Activated T-cell treated with anti-CD3 and anti-CD28 coated beads, Interleukin-2, amount 50 U/mL, for 4 hours (primary cell): ENCODE measurements around the gene GALNT9. TPM values are rescaled to one million over a fixed set of nuclear protein-coding genes. Genes with fewer than 3 reads are reported as not detected.
"Not testable (repeated sequence)": the region's sequence is repeated elsewhere in the genome, so short reads cannot be mapped to it uniquely, and the experiment has no call there.

Experiments used
- ATAC-seq, 2 donors: fragments of 200-7000 bp; cut with Tn5 transposase; one replicate each; pipeline ENCODE4 v1.10.0; 2021
- DNase-seq: peaks from one replicate; pipeline ENCODE4 v3.0.0-alpha.2; 2020
- H3K27me3 Mint-ChIP-seq: one replicate; pipeline ENCODE4 v1.8.0; 2021; ENCODE audit warnings: low read depth, mixed read lengths
- H3K36me3 Mint-ChIP-seq: one replicate; pipeline ENCODE4 v1.8.0; 2022; ENCODE audit warnings: mixed read lengths; ENCODE audit not compliant: insufficient read depth
- H3K4me1 Mint-ChIP-seq: one replicate; pipeline ENCODE4 v1.8.0; 2021; ENCODE audit warnings: low read depth, mixed read lengths
- H3K4me3 Mint-ChIP-seq: one replicate; pipeline ENCODE4 v1.8.0; 2021; ENCODE audit warnings: mild to moderate bottlenecking, moderate library complexity, mixed read lengths
- H3K9me3 Mint-ChIP-seq: one replicate; pipeline ENCODE4 v1.8.0; 2021; ENCODE audit warnings: mixed read lengths
- total RNA-seq, 3 donors: library from RNA; stranded (reverse); gene quantifications; one replicate each; pipeline ENCODE4 v1.2.1, GENCODE V29; 2021

The GALNT9 gene
- total RNA-seq, 3 donors from 2014 or later, result 0.30 to 0.71 (median 0.34) TPM

DNA sequence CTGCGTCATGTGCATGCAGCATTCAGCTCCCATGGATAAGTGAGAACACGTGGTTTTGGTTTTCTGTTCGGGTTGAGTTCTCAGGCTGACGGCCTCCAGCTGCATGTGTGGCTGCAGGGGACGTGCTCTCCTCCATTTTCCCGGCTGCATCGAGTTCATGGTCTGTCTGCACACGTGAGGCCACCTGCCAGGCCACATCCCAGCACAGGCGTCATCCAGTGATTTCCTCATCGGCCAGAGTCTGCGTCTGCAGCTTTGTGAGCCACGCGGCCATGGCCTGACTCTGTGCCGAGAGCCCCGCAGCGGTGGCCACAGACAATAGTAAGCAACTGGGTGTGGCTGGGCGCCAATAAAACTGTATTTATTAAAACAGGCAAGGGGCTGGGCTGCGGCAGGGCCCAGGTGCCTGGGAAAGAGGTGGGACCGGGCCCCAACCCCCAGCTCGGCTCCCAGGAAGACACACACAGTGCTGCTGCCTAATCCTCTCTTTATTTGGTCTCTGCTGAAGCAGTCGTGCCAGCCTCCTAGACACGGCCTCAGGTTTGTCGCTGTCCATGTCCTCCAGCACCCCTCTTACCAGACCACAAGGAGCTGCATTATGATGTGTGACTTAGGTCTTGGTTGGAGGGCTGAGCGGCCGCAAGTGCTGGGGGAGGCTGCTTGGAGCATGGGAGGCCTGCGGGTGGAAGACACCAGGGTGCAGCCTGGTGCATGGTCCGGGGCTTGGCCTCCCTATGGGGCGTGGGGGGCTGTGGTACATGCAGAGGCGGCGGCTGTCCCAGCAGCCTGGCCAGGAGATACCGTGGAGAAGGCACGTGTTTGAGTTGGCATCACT lies 133.1 kb downstream of the GALNT9 start:
- Mint-ChIP-seq H3K36me3 (peaks cover 3% of the 10 kb centered on the region), H3K9me3 (peaks cover 12% of the 10 kb centered on the region), H3K4me3 (no peak overlapping the region), H3K27me3 (no peaks in the 10 kb centered on the region), H3K4me1 (peaks cover under 1% of the 10 kb centered on the region)
- DNase-seq, result no peak
- ATAC-seq, result no peak

DNA sequence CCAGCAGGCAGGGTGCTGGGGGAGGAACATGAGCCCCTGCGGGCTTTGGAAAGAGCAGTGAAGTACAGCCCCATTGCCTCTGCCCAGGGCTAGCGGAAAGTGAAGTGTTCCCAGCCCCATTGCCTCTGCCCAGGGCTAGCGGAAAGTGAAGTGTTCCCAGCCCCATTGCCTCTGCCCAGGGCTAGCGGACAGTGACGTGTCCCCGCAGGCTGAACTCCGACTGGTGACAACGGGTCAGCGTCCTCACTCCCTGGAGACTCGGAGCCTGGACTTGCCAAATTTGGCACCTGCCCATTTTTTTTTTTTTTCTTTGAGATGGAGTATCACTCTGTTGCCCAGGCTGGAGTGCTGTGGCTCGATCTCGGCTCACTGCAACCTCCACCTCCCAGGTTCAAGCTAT lies 134.1 kb downstream of the GALNT9 start:
- H3K36me3 Mint-ChIP-seq, DNase-seq, H3K4me3 Mint-ChIP-seq, ATAC-seq, H3K4me1 Mint-ChIP-seq, H3K27me3 Mint-ChIP-seq: not testable (repeated sequence)
- peaks cover 12% of the 10 kb centered on the region for H3K9me3 Mint-ChIP-seq

DNA sequence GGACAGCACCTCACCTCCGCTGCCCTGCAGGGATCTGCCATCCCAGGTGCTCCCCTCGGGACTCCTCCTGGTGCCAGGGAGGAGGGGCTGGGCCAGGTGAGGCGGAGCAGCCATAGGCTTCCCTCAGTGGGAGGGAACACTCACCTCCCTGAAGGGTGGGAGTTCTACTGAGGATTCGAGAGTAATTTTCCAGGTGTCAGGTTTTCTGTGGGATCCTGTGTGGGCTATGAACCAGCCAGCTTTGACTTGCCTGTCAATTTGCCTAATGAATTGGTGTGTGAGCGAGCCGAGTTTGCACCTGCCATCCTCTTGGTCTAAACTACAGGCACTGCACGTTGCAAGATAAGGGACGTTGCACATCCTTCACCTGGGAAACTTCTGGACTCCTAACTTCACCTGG lies 134.8 kb downstream of the GALNT9 start:
- Mint-ChIP-seq H3K27me3 (no peaks in the 10 kb centered on the region), H3K36me3 (peaks cover 3% of the 10 kb centered on the region), H3K4me1 (peaks cover 9% of the 10 kb centered on the region), H3K4me3 (no peak overlapping the region), H3K9me3 (peaks cover 12% of the 10 kb centered on the region)
- DNase-seq, result no peak
- ATAC-seq, result no peak

DNA sequence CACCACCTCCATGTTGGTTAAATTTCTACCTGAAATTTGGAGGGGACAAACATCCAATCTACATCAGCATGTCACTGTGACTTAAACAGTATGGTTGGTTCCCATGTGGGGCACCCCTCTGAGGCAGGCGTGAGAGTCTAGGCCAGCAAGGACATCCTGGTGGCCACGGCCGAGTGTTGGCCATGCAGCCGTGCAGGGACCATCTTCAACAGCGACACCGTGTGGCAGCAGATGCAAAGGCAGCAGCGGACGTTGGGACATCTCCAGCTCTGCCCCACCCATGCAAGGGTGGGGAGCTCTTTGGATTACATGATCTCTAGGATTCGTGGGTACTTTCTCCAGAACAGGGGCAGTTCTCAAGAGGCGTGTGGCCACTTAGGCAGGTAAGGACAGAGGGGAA lies 135.3 kb downstream of the GALNT9 start:
- peaks cover 3% of the 10 kb centered on the region for H3K36me3 Mint-ChIP-seq
- ATAC-seq, result no peak
- peaks cover 12% of the 10 kb centered on the region for H3K9me3 Mint-ChIP-seq
- H3K4me1 Mint-ChIP-seq, result peaks cover 13% of the 10 kb centered on the region
- no peaks in the 10 kb centered on the region for H3K27me3 Mint-ChIP-seq
- no peak for DNase-seq
- no peak overlapping the region for H3K4me3 Mint-ChIP-seq

DNA sequence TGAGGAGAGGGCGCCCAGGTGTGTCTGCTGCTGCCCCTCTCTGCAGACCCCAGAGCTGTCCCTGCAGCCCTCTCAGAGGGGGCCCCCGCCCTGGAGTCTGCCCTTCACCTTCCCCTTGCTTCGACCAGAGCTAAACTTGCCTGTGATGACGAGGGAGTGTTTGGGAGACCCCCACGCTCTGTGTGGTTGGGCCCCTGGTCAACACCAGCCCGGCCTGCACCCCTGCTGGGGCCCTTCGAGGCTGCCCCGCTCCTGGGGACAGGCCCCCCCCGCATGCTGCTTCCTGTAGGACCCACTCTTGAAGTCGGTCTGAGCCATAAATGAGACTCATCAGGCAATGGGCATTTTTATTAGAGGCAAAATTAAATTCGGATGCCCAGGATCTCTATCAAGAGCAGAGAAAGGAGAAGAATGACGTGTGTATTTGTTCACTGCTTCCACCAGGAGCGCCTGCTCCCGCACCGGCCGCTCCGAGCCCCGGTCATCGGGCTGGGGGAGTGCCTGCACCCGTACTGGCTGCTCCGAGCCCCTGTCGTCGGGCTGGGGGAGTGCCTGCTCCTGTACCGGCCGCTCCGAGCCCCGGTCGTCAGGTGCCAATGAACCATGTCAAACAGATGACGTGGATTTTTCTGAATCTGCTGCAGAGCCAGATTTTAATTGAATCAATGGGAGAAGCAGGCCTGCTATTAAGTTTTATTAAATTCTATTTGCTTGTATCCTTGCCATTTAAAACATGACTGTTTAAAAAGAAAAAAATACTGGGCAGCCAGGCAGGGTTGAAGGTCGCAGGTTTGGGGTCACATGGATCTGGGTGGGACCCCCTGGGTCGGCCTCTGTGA lies 137.5 kb downstream of the GALNT9 start:
- DNase-seq (no peak), ATAC-seq (no peak)
- peaks cover 28% of the 10 kb centered on the region for H3K4me1 Mint-ChIP-seq
- H3K27me3 Mint-ChIP-seq, result no peaks in the 10 kb centered on the region
- peaks cover 3% of the 10 kb centered on the region for H3K36me3 Mint-ChIP-seq
- H3K4me3 Mint-ChIP-seq, result no peak overlapping the region
- H3K9me3 Mint-ChIP-seq, result peaks cover 12% of the 10 kb centered on the region

DNA sequence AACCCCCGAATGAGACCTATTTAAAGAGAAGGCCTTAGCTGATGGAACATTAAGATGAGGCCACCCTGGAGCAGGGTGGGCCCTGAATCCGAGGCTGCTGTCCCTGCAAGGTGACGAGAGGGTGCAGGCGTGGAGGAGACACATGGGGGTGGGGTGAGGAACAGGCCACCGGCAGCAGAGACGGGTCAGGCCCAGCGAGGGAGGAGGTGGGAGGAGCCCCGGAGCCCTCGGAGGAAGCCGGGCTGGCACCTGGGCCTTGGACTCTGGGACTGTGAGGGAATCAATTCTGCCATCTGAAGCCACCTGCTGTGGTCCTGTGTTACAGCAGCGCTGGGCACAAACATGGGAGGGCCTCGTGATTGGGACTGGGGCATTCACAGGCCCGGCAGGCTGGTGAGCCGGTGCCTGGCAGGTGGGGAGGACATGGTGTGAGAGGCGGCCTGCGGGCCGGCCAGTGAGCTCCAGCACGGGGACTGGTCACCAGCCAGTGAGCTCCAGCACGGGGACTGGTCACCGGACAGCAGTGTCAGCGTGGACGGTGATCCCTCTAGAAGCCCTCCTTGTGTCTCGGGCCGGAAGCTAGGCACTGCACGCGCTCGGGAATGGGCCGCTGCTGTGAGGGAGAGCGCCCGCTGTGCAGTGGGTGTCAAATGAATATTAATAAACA lies 138.4 kb downstream of the GALNT9 start:
- H3K4me1 Mint-ChIP-seq, result peaks cover 36% of the 10 kb centered on the region
- H3K36me3 Mint-ChIP-seq, result peaks cover 3% of the 10 kb centered on the region
- H3K27me3 Mint-ChIP-seq, result no peaks in the 10 kb centered on the region
- DNase-seq, result no peak
- ATAC-seq, result no peak
- H3K9me3 Mint-ChIP-seq, result peaks cover 12% of the 10 kb centered on the region
- peak overlapping the region; percentile 52 for H3K4me3 Mint-ChIP-seq

DNA sequence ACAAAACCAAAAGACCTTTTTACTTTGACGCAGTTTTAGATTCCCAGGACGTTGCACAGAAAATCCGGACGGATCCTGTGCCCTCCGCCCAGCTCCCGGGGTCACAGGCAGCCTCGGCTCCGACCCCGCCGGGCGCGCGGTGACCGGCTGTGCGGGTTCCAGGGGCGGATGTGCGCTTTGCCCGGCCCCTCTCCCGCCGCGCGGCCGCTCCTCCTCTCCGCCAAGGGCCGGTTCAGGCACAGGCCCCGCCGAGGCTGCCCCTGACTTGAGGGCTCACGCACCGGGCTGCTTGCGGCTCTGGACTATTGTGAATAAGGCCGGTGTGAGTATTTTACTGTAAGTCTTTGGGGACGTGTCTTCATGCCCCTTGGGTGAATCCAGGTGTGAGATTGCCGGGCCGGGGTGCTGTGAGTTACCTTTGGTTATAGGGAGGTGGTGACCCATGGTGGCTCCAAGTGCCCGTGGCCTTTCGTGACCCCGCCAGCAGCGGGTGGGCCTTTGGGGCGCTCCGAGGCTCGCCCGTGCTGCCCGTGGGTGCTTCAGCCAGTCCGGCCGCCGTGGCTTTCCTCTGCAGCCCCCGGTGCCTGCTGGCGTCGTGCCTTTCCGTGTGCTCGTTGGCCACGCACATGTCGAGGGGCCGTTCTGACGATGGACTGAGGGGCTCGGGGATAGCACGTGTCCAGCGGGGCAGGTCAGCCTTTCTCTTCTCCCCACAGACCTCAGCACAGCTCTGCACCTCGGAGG lies 139.2 kb downstream of the GALNT9 start:
- H3K36me3 Mint-ChIP-seq, result peaks cover 3% of the 10 kb centered on the region
- peaks cover 44% of the 10 kb centered on the region for H3K4me1 Mint-ChIP-seq
- ATAC-seq (peak; percentile 17 to 20), DNase-seq (no peak)
- no peaks in the 10 kb centered on the region for H3K27me3 Mint-ChIP-seq
- peak overlapping the region; percentile 91 for H3K4me3 Mint-ChIP-seq
- peaks cover 12% of the 10 kb centered on the region for H3K9me3 Mint-ChIP-seq

DNA sequence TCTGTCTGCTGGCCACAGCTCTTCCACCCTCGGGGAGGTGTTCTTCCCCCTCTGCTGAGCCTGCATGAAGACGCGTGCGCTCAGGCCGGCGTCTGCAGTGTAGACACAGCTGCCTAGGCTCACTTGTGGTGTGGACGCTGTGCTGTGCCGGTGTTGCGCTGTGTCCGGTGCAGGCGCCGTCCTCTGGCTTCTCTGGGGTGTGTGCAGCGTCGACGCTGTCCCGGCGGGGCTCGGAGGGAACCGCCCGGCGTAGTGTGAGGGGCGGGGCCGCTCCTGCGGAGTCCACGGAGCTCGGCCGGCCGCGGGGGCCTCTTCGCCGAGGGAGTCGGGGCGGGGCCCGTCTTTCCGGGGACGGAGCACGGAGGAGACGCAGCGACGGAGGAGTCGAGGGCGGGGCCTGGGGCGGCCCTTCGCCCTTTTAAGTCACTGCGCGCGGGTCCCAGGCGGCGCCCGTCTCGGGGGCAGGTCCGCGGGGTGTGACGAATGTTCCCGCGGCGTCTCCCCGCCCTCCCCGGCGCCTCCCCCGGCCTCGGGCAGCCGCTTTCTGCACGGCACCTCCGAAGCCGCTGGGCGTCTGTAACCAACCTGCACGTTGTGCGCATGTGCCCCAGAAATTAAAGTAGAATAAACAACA lies 139.9 kb downstream of the GALNT9 start:
- ATAC-seq (peak; percentile 94 to 95), DNase-seq (peak; percentile 91)
- Mint-ChIP-seq H3K36me3 (peaks cover 3% of the 10 kb centered on the region), H3K4me1 (peaks cover 45% of the 10 kb centered on the region), H3K9me3 (peaks cover 12% of the 10 kb centered on the region), H3K27me3 (no peaks in the 10 kb centered on the region), H3K4me3 (peak overlapping the region; percentile 91)

DNA sequence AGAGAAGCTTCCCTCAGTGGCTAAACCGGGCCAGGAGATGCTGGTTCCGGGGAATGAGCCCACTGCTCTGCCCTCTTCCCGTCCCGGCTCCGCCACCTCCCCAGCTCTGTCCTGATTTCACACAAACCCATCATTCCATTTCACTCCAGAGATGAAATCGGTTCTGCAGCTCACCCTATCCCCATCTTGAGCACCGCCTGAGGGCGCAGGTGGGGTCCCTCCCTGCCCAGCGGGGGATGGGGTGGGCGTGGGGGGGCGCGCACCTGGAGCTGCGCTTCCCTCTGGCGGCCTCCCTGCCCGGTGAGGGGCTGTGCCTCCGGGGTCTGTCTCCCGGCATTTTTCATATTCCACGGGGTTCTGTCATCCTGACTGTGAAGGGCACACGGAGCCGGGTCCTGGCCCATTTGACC lies 140.5 kb downstream of the GALNT9 start:
- no peak for DNase-seq
- no peaks in the 10 kb centered on the region for H3K27me3 Mint-ChIP-seq
- peak overlapping the region; percentile 91 for H3K4me3 Mint-ChIP-seq
- no peaks in the 10 kb centered on the region for H3K36me3 Mint-ChIP-seq
- ATAC-seq, result peak in 1 of 2 donors; percentile 0
- H3K9me3 Mint-ChIP-seq, result peaks cover 7% of the 10 kb centered on the region
- H3K4me1 Mint-ChIP-seq, result peaks cover 45% of the 10 kb centered on the region

DNA sequence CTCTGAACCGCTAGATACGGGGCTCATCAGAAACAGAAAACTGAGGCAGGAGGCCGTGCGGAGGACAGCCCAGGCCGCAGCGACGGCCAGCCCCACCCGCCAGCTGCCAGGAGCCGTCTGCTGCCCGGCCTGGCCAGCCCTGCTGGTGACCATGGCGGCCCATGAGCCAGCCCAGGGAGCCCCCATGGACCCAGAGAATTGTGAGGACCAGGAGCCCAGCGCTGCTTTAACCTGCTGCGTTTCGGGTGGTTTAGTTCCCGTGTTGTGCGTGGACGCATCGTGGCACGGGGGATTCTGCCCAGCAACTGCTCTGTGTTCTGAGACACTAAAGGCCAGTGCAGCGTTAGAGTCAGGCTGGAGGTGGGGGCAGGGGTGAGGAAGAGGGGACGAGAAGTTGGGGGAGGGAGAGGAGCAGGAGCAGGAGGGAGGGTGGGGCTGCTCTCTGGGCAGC lies 140.9 kb downstream of the GALNT9 start:
- peaks cover 4% of the 10 kb centered on the region for H3K9me3 Mint-ChIP-seq
- no peaks in the 10 kb centered on the region for H3K36me3 Mint-ChIP-seq
- no peak for DNase-seq
- no peaks in the 10 kb centered on the region for H3K27me3 Mint-ChIP-seq
- peak overlapping the region; percentile 62 for H3K4me3 Mint-ChIP-seq
- ATAC-seq, result no peak
- peaks cover 45% of the 10 kb centered on the region for H3K4me1 Mint-ChIP-seq

DNA sequence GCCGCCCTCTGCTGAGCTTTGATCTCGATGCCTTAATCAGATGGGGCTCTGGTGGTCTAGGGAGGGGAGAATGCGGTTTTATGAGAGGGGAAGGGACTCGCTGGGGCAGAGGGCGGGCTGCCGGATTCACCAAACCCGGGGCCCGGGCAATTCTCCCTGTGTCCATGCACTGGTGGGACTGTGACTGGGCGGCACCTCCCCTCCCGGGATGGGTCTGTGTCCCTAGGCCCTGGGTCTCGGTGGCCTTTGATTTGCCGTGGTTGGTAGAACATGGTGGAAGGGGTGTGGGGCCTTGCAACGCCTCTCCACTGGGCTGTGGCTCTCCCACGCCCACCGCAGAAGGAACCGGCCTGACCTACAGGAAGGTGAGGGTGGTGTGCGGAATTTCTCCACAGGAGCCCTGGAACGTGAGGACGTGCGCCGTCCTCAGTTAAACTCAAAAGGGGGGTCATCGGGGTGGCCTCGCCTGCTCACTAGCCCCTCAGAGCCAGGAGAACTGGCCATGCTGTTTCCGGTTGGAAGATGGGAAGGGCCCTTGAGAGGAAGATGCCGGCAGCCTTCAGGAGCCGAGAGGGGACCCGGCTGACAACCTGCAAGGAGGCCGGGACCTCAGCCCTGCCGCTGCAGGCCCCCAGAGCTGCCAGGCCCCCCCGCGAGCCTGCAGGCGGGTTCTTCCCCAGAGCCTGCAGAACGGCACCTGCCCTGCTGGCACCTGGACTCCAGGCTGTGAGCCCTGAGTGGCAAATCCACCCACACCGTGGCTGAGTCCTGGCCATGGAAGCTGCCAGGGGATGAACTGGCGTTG lies 141.5 kb downstream of the GALNT9 start:
- Mint-ChIP-seq H3K9me3 (no peaks in the 10 kb centered on the region), H3K4me3 (peak overlapping the region; percentile 62), H3K4me1 (peaks cover 45% of the 10 kb centered on the region), H3K27me3 (no peaks in the 10 kb centered on the region), H3K36me3 (no peaks in the 10 kb centered on the region)
- ATAC-seq (no peak), DNase-seq (no peak)

DNA sequence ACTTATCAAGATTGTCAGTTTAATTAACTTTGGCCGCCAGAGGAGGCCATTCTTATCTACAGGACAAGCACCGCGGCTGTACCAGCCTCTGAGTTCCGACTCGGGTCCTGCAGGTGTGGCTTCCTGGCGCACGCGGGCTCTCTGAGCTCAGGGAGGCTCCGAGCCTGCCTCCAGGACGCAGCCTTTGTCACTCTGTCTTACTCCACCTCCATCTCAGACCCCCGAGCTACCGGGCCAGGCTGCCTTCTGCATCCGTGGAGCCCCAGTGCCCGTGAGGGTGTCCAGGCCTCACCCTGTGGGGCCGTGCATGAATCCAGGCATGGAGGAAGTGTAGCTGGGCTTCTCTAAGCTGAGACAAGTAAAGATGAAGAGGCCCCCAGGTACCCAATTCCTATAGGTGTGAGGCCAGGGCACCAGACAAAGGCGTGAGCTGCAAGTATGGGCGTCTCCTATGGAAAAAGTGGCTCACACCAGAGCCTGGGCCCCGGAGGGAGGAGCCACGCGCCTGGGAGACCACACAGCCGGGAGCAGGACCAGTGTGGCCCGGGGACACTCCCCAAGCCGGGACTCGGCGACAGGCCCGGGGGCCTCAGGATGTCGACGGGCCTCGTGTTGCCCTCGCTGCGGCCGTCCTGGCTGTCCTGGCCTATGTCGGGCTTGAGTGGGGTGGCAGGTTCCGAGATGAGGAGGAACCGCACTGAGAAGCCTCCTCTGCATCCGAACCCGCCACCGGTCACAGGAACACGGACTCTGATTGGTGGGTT lies 142.3 kb downstream of the GALNT9 start:
- Mint-ChIP-seq H3K36me3 (no peaks in the 10 kb centered on the region), H3K9me3 (no peaks in the 10 kb centered on the region), H3K4me3 (peak overlapping the region; percentile 80), H3K4me1 (peaks cover 48% of the 10 kb centered on the region), H3K27me3 (no peaks in the 10 kb centered on the region)
- no peak for DNase-seq
- ATAC-seq, result no peak
